LHCN-M2 (cell line): Measurements from ENCODE around the gene HSPA4L. TPM values are rescaled to one million over a fixed set of nuclear protein-coding genes. Genes with fewer than 3 reads are reported as not detected.

ENCODE experiments used
- DNase-seq: peaks from one replicate; pipeline ENCODE4 v3.0.0-alpha.2; 2012; ENCODE audit warnings: low read depth
- total RNA-seq: library from RNA; depleted of rRNA; stranded (reverse); fragments of >200 nt; gene quantifications from 2 replicates; pipeline ENCODE4 v1.2.3, GENCODE V29; 2014

HSPA4L gene
- total RNA-seq, 1 experiment from 2014 or later, result 11.3 TPM

- peak; percentile 3 for DNase-seq
These were observed 2.0 kb downstream of the HSPA4L start for GRCh38 chr4:127783955-127784770.

- DNase-seq, result peak; percentile 14
These were observed 6.4 kb downstream of the HSPA4L start for GRCh38 chr4:127788517-127788916.

GRCh38 chr4:127791391-127791790, 9.3 kb downstream of the HSPA4L start:
- no peak for DNase-seq

GRCh38 chr4:127793528-127793927, 11.4 kb downstream of the HSPA4L start:
- no peak for DNase-seq

GRCh38 chr4:127799711-127800110, 17.6 kb downstream of the HSPA4L start:
- no peak for DNase-seq

GRCh38 chr4:127809173-127809800, 27.2 kb downstream of the HSPA4L start:
- DNase-seq, result peak; percentile 10

GRCh38 chr4:127810551-127810950, 28.4 kb downstream of the HSPA4L start:
- DNase-seq, result no peak

GRCh38 chr4:127822430-127822829, 40.3 kb downstream of the HSPA4L start:
- DNase-seq, result no peak

- DNase-seq, result no peak
These were observed 46.0 kb downstream of the HSPA4L start for GRCh38 chr4:127828121-127828520.

GRCh38 chr4:127829014-127829413, 46.9 kb downstream of the HSPA4L start:
- no peak for DNase-seq

- no peak for DNase-seq
These were observed 50.5 kb downstream of the HSPA4L start for GRCh38 chr4:127832585-127832984.

GRCh38 chr4:127843704-127844600, 61.8 kb downstream of the HSPA4L start:
- no peak for DNase-seq

GRCh38 chr4:127844601-127845116, 62.5 kb downstream of the HSPA4L start:
- no peak for DNase-seq

- no peak for DNase-seq
These were observed 63.9 kb downstream of the HSPA4L start for GRCh38 chr4:127846061-127846460.

- DNase-seq, result no peak
These were observed 64.6 kb downstream of the HSPA4L start for GRCh38 chr4:127846765-127847164.

- no peak for DNase-seq
These were observed 67.5 kb downstream of the HSPA4L start for GRCh38 chr4:127849505-127850234.

GRCh38 chr4:127852661-127853060, 70.5 kb downstream of the HSPA4L start:
- DNase-seq, result no peak

- DNase-seq, result no peak
These were observed 74.2 kb downstream of the HSPA4L start for GRCh38 chr4:127856196-127856812.

- peak; percentile 89 for DNase-seq
These were observed 74.8 kb downstream of the HSPA4L start for GRCh38 chr4:127856813-127857447.

GRCh38 chr4:127857641-127858040, 75.5 kb downstream of the HSPA4L start:
- no peak for DNase-seq
